Measurements from ENCODE around the gene DIAPH2.

DIAPH2 gene

GRCh38 chrX:97295954-97296353 lies 611.3 kb downstream of the DIAPH2 start:
- DNase-seq = no peak
- Histone ChIP-seq H3K4me1 (no peaks in the 10 kb centered on the region), H3K36me3 (no peaks in the 10 kb centered on the region), H3K9me3 (no peaks in the 10 kb centered on the region), H3K27me3 (no peaks in the 10 kb centered on the region), H3K4me3 (no peak overlapping the region), H3K27ac (no peak overlapping the region)
- intact Hi-C loops (cut with DNase I; ENCODE audit: low total_unique reads) = no loop called here
- TF ChIP-seq CTCF (IDR thresholded peaks at IDR 0.05) = no peak

GRCh38 chrX:97306771-97307470 lies 622.3 kb downstream of the DIAPH2 start:
- no peaks in the 10 kb centered on the region for H3K27me3 ChIP-seq
- no peaks in the 10 kb centered on the region for H3K36me3 ChIP-seq
- intact Hi-C loops (cut with DNase I; ENCODE audit: low total_unique reads) = no loop called here
- H3K9me3 ChIP-seq = no peaks in the 10 kb centered on the region
- H3K27ac ChIP-seq = no peak overlapping the region
- no peak for DNase-seq
- no peak overlapping the region for H3K4me3 ChIP-seq
- no peaks in the 10 kb centered on the region for H3K4me1 ChIP-seq
- TF ChIP-seq CTCF (IDR thresholded peaks at IDR 0.05) = no peak

DNA sequence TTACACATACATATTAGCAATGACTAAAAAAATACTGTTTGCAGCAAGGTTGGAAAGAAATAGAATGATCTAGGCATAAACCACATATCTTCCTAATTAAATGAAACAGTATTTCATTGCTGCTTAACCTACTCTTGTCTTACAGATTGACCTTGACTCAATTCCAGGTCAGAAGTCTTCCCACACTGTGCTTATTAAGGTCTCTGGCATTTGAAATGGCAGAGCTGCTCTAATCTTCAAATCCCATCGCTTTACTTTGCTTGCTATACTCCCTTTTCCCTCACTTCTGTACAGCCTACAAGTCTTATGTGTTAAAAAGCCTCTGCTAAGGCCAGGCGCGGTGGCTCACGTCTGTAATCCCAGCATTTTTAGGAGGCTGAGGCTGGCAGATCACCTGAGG lies 623.5 kb downstream of the DIAPH2 start:
- Histone ChIP-seq H3K4me1 (no peaks in the 10 kb centered on the region), H3K9me3 (no peaks in the 10 kb centered on the region), H3K36me3 (no peaks in the 10 kb centered on the region), H3K27ac (no peak overlapping the region), H3K4me3 (no peak overlapping the region), H3K27me3 (no peaks in the 10 kb centered on the region)
- DNase-seq = no peak
- TF ChIP-seq CTCF (IDR thresholded peaks at IDR 0.05) = no peak
- intact Hi-C loops (cut with DNase I; ENCODE audit: low total_unique reads) = no loop called here

- intact Hi-C loops (cut with DNase I; ENCODE audit: low total_unique reads) = no loop called here
- no peak for DNase-seq
- Histone ChIP-seq H3K27me3 (no peaks in the 10 kb centered on the region), H3K4me1 (no peaks in the 10 kb centered on the region), H3K27ac (no peak overlapping the region), H3K36me3 (no peaks in the 10 kb centered on the region), H3K9me3 (no peaks in the 10 kb centered on the region), H3K4me3 (no peak overlapping the region)
- no peak for TF ChIP-seq CTCF (IDR thresholded peaks at IDR 0.05)
These were observed 625.0 kb downstream of the DIAPH2 start for GRCh38 chrX:97309487-97310116.

- no peak overlapping the region for H3K4me3 ChIP-seq
- TF ChIP-seq CTCF (IDR thresholded peaks at IDR 0.05) = no peak
- H3K27ac ChIP-seq = no peak overlapping the region
- intact Hi-C loops (cut with DNase I; ENCODE audit: low total_unique reads) = no loop called here
- no peaks in the 10 kb centered on the region for H3K27me3 ChIP-seq
- H3K4me1 ChIP-seq = no peaks in the 10 kb centered on the region
- H3K36me3 ChIP-seq = no peaks in the 10 kb centered on the region
- no peak for DNase-seq
- no peaks in the 10 kb centered on the region for H3K9me3 ChIP-seq
These were observed 625.7 kb downstream of the DIAPH2 start for GRCh38 chrX:97310373-97310772.
